HepG2 (cell line): ENCODE results near the gene CHN2. TPM values are rescaled to one million over a fixed set of nuclear protein-coding genes. Genes with fewer than 3 reads are reported as not detected.

Experiments
- ESRRA ChIP-seq: sonication (generic); formaldehyde crosslinking; IDR thresholded peaks from 2 replicates; pipeline ENCODE4 v1.5.1; 2020; ENCODE audit warnings: mild to moderate bottlenecking, low read depth, missing genetic modification reagents
- HNRNPK ChIP-seq: fragments of 200-400 bp; formaldehyde crosslinking; IDR thresholded peaks from 2 replicates; pipeline ENCODE4 v1.6.1; 2018; ENCODE audit warnings: low read length, low read depth, moderate library complexity, mild to moderate bottlenecking; ENCODE audit not compliant: poor library complexity, severe bottlenecking
- KDM3A ChIP-seq: IDR thresholded peaks from 2 replicates; pipeline ENCODE4 v1.6.1; 2018; ENCODE audit warnings: low read depth, missing compliant biosample characterization
- MIXL1 ChIP-seq: IDR thresholded peaks from 2 replicates; pipeline ENCODE4 v1.6.1; 2016
- NR2F6 ChIP-seq, 2 experiments: IDR thresholded peaks; 2 replicates each; pipeline ENCODE4 v1.6.1; 2016; ENCODE audit warnings: antibody characterized with exemption in 1 of 2, mild to moderate bottlenecking in 1 of 2
- RARA ChIP-seq: IDR thresholded peaks from 2 replicates; pipeline ENCODE4 v1.6.1; 2016; ENCODE audit warnings: missing genetic modification reagents, missing compliant biosample characterization
- SOX5 ChIP-seq: IDR thresholded peaks from 2 replicates; pipeline ENCODE4 v1.6.1; 2016; ENCODE audit warnings: borderline replicate concordance
- SOX6 ChIP-seq, 2 experiments: fragments of 450-650 bp in 1 of 2; sonication (generic) in 1 of 2; formaldehyde crosslinking in 1 of 2; IDR thresholded peaks; 2 replicates each; pipeline versions ENCODE4 v1.4.0 to v1.6.1; 2017 to 2020; ENCODE audit warnings: antibody characterized with exemption in 1 of 2, mild to moderate bottlenecking in 1 of 2, missing genetic modification reagents in 1 of 2
- ZFP62 ChIP-seq: sonication (generic); formaldehyde crosslinking; IDR thresholded peaks from 2 replicates; pipeline ENCODE4 v1.4.0; 2020; ENCODE audit warnings: missing genetic modification reagents
- ZMYM4 ChIP-seq: sonication (generic); formaldehyde crosslinking; IDR thresholded peaks from 2 replicates; pipeline ENCODE4 v1.8.1; 2023; ENCODE audit warnings: mild to moderate bottlenecking, missing genetic modification reagents
- ZNF296 ChIP-seq: sonication (generic); formaldehyde crosslinking; conservative IDR thresholded peaks from 2 replicates; pipeline ENCODE4 v1.5.0; 2020; ENCODE audit warnings: mild to moderate bottlenecking, missing genetic modification reagents
- polyA plus RNA-seq, 8 experiments: library from polyadenylated mRNA; depleted of rRNA in 3 of 8; stranded (reverse) in 7 of 8; unstranded in 1 of 8; fragments of >200 nt; fragmentation: Illumina TruSeq in 4 of 8; extraction: Trizol in 4 of 8; gene quantifications; 2 replicates each; pipeline versions ENCODE4 v1.2.1 to v1.2.3, GENCODE V29; 2011 to 2016; ENCODE audit warnings: low read depth in 4 of 8, missing spikeins in 1 of 8, mixed read lengths in 1 of 8; ENCODE audit not compliant: insufficient read depth in 1 of 8
- total RNA-seq, 5 experiments: library from RNA; depleted of rRNA; stranded (reverse); fragments of >200 nt; fragmentation: Illumina TruSeq; extraction: Trizol; gene quantifications; 2 replicates each; pipeline ENCODE4 v1.2.3, GENCODE V29; 2016; ENCODE audit warnings: low read depth in 1 of 5
- TF ChIP-seq, protein P1 (sequence below): sonication (generic); formaldehyde crosslinking; IDR thresholded peaks from 2 replicates; pipeline ENCODE4 v1.4.0; 2020; ENCODE audit warnings: missing genetic modification reagents
- TF ChIP-seq, protein P2 (sequence below): sonication (generic); formaldehyde crosslinking; IDR thresholded peaks from 2 replicates; pipeline ENCODE4 v1.4.0; 2020; ENCODE audit warnings: mild to moderate bottlenecking, missing genetic modification reagents
- TF ChIP-seq, protein P3 (sequence below): sonication (generic); formaldehyde crosslinking; IDR thresholded peaks from 2 replicates; pipeline ENCODE4 v1.5.1; 2020; ENCODE audit warnings: missing genetic modification reagents, mild to moderate bottlenecking, borderline replicate concordance
- TF ChIP-seq, protein P4 (sequence below): sonication (generic); formaldehyde crosslinking; conservative IDR thresholded peaks from 2 replicates; pipeline ENCODE4 v1.4.0; 2020; ENCODE audit warnings: mild to moderate bottlenecking, missing genetic modification reagents, moderate library complexity
- TF ChIP-seq, protein P5 (sequence below): sonication (generic); formaldehyde crosslinking; IDR thresholded peaks from 2 replicates; pipeline ENCODE4 v1.8.0; 2023; ENCODE audit warnings: mild to moderate bottlenecking, missing genetic modification reagents
- TF ChIP-seq, protein P6 (sequence below): sonication (generic); formaldehyde crosslinking; IDR thresholded peaks from 2 replicates; pipeline ENCODE4 v1.4.0; 2020; ENCODE audit warnings: missing genetic modification reagents, borderline replicate concordance

CHN2 gene
- total and polyA plus RNA-seq, 2 of the 13 experiments (the other 11 are each of a cell fraction or from before 2014, with no cell fraction given), result 23.5 to 30.5 TPM

DNA sequence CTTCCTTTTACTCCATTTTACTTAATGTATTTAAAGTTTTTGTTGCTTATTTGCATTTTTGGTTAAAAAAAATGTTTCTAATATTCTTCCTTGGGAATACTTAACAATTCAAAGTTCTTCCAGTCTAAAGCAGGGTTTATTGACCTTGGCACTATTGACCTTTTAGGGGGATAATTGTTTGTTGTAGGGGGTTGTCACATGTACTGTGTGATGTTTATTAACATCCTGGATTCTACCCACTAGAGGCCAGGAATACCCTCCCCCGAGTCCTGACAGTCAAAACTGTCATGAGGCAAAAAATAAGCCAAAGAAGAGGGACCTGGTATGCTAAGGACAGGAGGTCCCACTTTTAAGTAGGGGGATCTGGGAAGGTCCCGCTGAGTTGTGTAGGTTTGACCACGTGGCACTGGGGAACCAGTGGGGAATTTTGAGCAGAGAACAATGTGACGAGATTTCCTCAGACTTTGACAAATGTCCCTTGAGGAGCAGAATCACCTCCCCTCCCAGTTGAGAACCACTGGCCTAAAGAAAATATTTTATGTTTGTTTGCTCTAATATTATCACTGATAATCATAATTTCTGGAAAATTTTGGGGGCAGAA, 190.7 kb downstream of the CHN2 start (continued):
- TF ChIP-seq, protein P1, sequence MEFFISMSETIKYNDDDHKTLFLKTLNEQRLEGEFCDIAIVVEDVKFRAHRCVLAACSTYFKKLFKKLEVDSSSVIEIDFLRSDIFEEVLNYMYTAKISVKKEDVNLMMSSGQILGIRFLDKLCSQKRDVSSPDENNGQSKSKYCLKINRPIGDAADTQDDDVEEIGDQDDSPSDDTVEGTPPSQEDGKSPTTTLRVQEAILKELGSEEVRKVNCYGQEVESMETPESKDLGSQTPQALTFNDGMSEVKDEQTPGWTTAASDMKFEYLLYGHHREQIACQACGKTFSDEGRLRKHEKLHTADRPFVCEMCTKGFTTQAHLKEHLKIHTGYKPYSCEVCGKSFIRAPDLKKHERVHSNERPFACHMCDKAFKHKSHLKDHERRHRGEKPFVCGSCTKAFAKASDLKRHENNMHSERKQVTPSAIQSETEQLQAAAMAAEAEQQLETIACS (CRISPR knock-in tag), result no peak
- TF ChIP-seq, protein P2, sequence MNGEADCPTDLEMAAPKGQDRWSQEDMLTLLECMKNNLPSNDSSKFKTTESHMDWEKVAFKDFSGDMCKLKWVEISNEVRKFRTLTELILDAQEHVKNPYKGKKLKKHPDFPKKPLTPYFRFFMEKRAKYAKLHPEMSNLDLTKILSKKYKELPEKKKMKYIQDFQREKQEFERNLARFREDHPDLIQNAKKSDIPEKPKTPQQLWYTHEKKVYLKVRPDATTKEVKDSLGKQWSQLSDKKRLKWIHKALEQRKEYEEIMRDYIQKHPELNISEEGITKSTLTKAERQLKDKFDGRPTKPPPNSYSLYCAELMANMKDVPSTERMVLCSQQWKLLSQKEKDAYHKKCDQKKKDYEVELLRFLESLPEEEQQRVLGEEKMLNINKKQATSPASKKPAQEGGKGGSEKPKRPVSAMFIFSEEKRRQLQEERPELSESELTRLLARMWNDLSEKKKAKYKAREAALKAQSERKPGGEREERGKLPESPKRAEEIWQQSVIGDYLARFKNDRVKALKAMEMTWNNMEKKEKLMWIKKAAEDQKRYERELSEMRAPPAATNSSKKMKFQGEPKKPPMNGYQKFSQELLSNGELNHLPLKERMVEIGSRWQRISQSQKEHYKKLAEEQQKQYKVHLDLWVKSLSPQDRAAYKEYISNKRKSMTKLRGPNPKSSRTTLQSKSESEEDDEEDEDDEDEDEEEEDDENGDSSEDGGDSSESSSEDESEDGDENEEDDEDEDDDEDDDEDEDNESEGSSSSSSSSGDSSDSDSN, result no peak
- TF ChIP-seq, protein P3, sequence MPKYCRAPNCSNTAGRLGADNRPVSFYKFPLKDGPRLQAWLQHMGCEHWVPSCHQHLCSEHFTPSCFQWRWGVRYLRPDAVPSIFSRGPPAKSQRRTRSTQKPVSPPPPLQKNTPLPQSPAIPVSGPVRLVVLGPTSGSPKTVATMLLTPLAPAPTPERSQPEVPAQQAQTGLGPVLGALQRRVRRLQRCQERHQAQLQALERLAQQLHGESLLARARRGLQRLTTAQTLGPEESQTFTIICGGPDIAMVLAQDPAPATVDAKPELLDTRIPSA, result no peak
- 0 out of 2 replicates have a peak, but pooled peaks have one; percentile 30 for TF ChIP-seq ESRRA (CRISPR knock-in tag)
- TF ChIP-seq HNRNPK, result no peak
- peak; percentile 56; the same call in 1 of the 2 replicates for TF ChIP-seq RARA (CRISPR knock-in tag)
- TF ChIP-seq KDM3A, result no peak
- TF ChIP-seq, protein P4, sequence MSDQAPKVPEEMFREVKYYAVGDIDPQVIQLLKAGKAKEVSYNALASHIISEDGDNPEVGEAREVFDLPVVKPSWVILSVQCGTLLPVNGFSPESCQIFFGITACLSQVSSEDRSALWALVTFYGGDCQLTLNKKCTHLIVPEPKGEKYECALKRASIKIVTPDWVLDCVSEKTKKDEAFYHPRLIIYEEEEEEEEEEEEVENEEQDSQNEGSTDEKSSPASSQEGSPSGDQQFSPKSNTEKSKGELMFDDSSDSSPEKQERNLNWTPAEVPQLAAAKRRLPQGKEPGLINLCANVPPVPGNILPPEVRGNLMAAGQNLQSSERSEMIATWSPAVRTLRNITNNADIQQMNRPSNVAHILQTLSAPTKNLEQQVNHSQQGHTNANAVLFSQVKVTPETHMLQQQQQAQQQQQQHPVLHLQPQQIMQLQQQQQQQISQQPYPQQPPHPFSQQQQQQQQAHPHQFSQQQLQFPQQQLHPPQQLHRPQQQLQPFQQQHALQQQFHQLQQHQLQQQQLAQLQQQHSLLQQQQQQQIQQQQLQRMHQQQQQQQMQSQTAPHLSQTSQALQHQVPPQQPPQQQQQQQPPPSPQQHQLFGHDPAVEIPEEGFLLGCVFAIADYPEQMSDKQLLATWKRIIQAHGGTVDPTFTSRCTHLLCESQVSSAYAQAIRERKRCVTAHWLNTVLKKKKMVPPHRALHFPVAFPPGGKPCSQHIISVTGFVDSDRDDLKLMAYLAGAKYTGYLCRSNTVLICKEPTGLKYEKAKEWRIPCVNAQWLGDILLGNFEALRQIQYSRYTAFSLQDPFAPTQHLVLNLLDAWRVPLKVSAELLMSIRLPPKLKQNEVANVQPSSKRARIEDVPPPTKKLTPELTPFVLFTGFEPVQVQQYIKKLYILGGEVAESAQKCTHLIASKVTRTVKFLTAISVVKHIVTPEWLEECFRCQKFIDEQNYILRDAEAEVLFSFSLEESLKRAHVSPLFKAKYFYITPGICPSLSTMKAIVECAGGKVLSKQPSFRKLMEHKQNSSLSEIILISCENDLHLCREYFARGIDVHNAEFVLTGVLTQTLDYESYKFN (CRISPR knock-in tag), result peak; percentile 50
- 0 out of 2 replicates have a peak, but pooled peaks have one; percentile 17 for TF ChIP-seq ZMYM4 (CRISPR knock-in tag)
- no peak for TF ChIP-seq ZNF296 (CRISPR knock-in tag)
- TF ChIP-seq, protein P5, sequence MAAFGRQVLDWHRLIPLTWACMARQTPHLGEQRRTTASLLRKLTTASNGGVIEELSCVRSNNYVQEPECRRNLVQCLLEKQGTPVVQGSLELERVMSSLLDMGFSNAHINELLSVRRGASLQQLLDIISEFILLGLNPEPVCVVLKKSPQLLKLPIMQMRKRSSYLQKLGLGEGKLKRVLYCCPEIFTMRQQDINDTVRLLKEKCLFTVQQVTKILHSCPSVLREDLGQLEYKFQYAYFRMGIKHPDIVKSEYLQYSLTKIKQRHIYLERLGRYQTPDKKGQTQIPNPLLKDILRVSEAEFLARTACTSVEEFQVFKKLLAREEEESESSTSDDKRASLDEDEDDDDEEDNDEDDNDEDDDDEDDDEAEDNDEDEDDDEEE, result no peak
- TF ChIP-seq, protein P6, sequence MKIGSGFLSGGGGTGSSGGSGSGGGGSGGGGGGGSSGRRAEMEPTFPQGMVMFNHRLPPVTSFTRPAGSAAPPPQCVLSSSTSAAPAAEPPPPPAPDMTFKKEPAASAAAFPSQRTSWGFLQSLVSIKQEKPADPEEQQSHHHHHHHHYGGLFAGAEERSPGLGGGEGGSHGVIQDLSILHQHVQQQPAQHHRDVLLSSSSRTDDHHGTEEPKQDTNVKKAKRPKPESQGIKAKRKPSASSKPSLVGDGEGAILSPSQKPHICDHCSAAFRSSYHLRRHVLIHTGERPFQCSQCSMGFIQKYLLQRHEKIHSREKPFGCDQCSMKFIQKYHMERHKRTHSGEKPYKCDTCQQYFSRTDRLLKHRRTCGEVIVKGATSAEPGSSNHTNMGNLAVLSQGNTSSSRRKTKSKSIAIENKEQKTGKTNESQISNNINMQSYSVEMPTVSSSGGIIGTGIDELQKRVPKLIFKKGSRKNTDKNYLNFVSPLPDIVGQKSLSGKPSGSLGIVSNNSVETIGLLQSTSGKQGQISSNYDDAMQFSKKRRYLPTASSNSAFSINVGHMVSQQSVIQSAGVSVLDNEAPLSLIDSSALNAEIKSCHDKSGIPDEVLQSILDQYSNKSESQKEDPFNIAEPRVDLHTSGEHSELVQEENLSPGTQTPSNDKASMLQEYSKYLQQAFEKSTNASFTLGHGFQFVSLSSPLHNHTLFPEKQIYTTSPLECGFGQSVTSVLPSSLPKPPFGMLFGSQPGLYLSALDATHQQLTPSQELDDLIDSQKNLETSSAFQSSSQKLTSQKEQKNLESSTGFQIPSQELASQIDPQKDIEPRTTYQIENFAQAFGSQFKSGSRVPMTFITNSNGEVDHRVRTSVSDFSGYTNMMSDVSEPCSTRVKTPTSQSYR (CRISPR knock-in tag), result peak; percentile 70; the same call in 1 of the 2 replicates
- TF ChIP-seq MIXL1 (CRISPR knock-in tag), result 0 out of 2 replicates have a peak, but pooled peaks have one; percentile 46
- TF ChIP-seq SOX6 (IDR thresholded peaks at IDR 0.05), result no peak
- peak; percentile 50 for TF ChIP-seq SOX6 (CRISPR knock-in tag; IDR thresholded peaks at IDR 0.05)
- peak; percentile 19; the same call in 1 of the 2 replicates for TF ChIP-seq SOX5 (CRISPR knock-in tag)
- TF ChIP-seq ZFP62 (CRISPR knock-in tag), result no peak
- peak; percentile 69 for TF ChIP-seq NR2F6 (IDR thresholded peaks at IDR 0.05)
- TF ChIP-seq NR2F6 (CRISPR knock-in tag; IDR thresholded peaks at IDR 0.05), result peak; percentile 58
